B cell (primary cell): ENCODE measurements around the gene ZFPM1. TPM values are rescaled to one million over a fixed set of nuclear protein-coding genes. Genes with fewer than 3 reads are reported as not detected.

Experiments
- ATAC-seq: fragments of 200-7000 bp; cut with Tn5 transposase; one replicate; pipeline ENCODE4 v1.10.0; 2021; ENCODE audit warnings: low read depth, mild to moderate bottlenecking, moderate number of reproducible peaks, moderate library complexity
- CTCF ChIA-PET: fragments of 350-600 bp; sonication (Branson Sonifier 250); formaldehyde crosslinking; loops from one replicate; lab custom pipeline; 2021; ENCODE audit warnings: antibody characterized with exemption, inconsistent platforms; lab: Charles Lee
- POLR2A ChIA-PET: fragments of 350-600 bp; sonication (Branson Sonifier 250); formaldehyde crosslinking; loops from one replicate; lab custom pipeline; 2021; ENCODE audit warnings: antibody characterized with exemption; lab: Charles Lee
- DNase-seq: peaks from one replicate; pipeline ENCODE4 v3.0.0; 2013
- H2AFZ ChIP-seq: 2 replicates; pipeline ENCODE4 v1.6.1; 2012; ENCODE audit warnings: mild to moderate bottlenecking, low read depth, low read length; ENCODE audit not compliant: insufficient read depth, poor library complexity, severe bottlenecking
- H3K27ac ChIP-seq, 2 donors: 1 replicate in 1 of 2; 2 replicates in 1 of 2; pipeline ENCODE4 v1.5.1; 2012 to 2013; ENCODE audit warnings: low read length in 2 of 2, mild to moderate bottlenecking in 2 of 2, moderate library complexity in 1 of 2
- H3K27me3 ChIP-seq, 4 experiments: fragments of 200-600 bp in 1 of 4; sonication (generic) in 1 of 4; replicated peaks in 1 of 4; 1 replicate in 2 of 4; 2 replicates in 2 of 4; pipeline versions ENCODE4 v1.6.1 to v1.7.0; 2013 to 2016; ENCODE audit warnings: low read length in 3 of 4, mild to moderate bottlenecking in 2 of 4, mixed read lengths in 1 of 4, moderate library complexity in 1 of 4; ENCODE audit not compliant: insufficient read depth in 4 of 4, control insufficient read depth in 3 of 4; ENCODE audit errors: control extremely low read depth in 1 of 4
- H3K36me3 ChIP-seq, 2 experiments: replicated peaks in 1 of 2; 1 replicate in 1 of 2; 2 replicates in 1 of 2; pipeline versions ENCODE4 v1.6.1 to v1.7.1; 2013; ENCODE audit warnings: low read length in 1 of 2; ENCODE audit not compliant: insufficient read depth in 2 of 2, control insufficient read depth in 1 of 2; ENCODE audit errors: control extremely low read depth in 1 of 2, extremely low read depth in 1 of 2
- H3K4me1 ChIP-seq, 2 donors: fragments of 200-600 bp in 1 of 2; sonication (generic) in 1 of 2; 1 replicate in 1 of 2; 2 replicates in 1 of 2; pipeline versions ENCODE4 v1.5.1 to v1.6.1; 2013 to 2017; ENCODE audit warnings: low read length in 2 of 2; ENCODE audit not compliant: control insufficient read depth in 2 of 2, insufficient read depth in 2 of 2
- H3K4me2 ChIP-seq: replicated peaks from 2 replicates; pipeline ENCODE3; 2012; ENCODE audit warnings: mild to moderate bottlenecking, low read depth, low read length; ENCODE audit not compliant: poor library complexity, severe bottlenecking
- H3K4me3 ChIP-seq, 5 experiments: fragments of 200-600 bp in 1 of 5; sonication (generic) in 1 of 5; 1 replicate in 3 of 5; 2 replicates in 2 of 5; pipeline versions ENCODE4 v1.5.1 to v1.7.0; 2011 to 2016; ENCODE audit warnings: low read length in 4 of 5, mild to moderate bottlenecking in 4 of 5, low read depth in 2 of 5, control low read depth in 1 of 5, moderate library complexity in 1 of 5; ENCODE audit not compliant: insufficient read depth in 1 of 5; ENCODE audit errors: control extremely low read depth in 1 of 5, extremely low read depth in 1 of 5
- H3K79me2 ChIP-seq: fragments of 200-600 bp; sonication (generic); one replicate; pipeline ENCODE4 v1.6.0; 2016; ENCODE audit warnings: low read length; ENCODE audit not compliant: control insufficient read depth, insufficient read depth
- H3K9ac ChIP-seq: fragments of 200-600 bp; sonication (generic); 2 replicates; pipeline ENCODE4 v1.6.1; 2017; ENCODE audit warnings: mild to moderate bottlenecking, low read length, moderate library complexity
- H3K9me3 ChIP-seq, 3 donors: one replicate each; pipeline versions ENCODE4 v1.6.1 to v1.7.1; 2013; ENCODE audit warnings: low read length in 2 of 3; ENCODE audit not compliant: control insufficient read depth in 2 of 3, insufficient read depth in 1 of 3; ENCODE audit errors: control extremely low read depth in 1 of 3
- H4K20me1 ChIP-seq: 2 replicates; pipeline ENCODE4 v1.6.0; 2012; ENCODE audit warnings: mild to moderate bottlenecking, low read length; ENCODE audit not compliant: insufficient read depth, control insufficient read depth, poor library complexity, severe bottlenecking
- H3K27ac Mint-ChIP-seq: one replicate; pipeline ENCODE4 v1.8.0; 2021; ENCODE audit warnings: mixed read lengths
- H3K27me3 Mint-ChIP-seq: one replicate; pipeline ENCODE4 v1.8.0; 2021; ENCODE audit warnings: mixed read lengths
- H3K4me1 Mint-ChIP-seq: one replicate; pipeline ENCODE4 v1.8.0; 2021; ENCODE audit warnings: mixed read lengths
- H3K4me3 Mint-ChIP-seq: one replicate; pipeline ENCODE4 v1.8.0; 2021; ENCODE audit warnings: mixed read lengths
- H3K9me3 Mint-ChIP-seq: one replicate; pipeline ENCODE4 v1.8.0; 2022; ENCODE audit warnings: mixed read lengths; ENCODE audit not compliant: insufficient read depth
- CTCF ChIP-seq: fragments of 200-600 bp; IDR thresholded peaks from one replicate; pipeline ENCODE4 v1.8.0; 2022; ENCODE audit warnings: antibody characterized with exemption, mild to moderate bottlenecking
- EZH2 ChIP-seq: IDR thresholded peaks from 2 replicates; pipeline ENCODE4 v1.6.1; 2012; ENCODE audit warnings: borderline replicate concordance, low read depth, mild to moderate bottlenecking, moderate library complexity, low read length; ENCODE audit not compliant: insufficient read depth, poor library complexity, severe bottlenecking
- WGBS: methylation state at CpG from one replicate; pipeline ENCODE4 v1.1.5; 2013; ENCODE audit warnings: missing lambda C conversion rate; ENCODE audit not compliant: insufficient coverage; 5-methylcytosine and 5-hydroxymethylcytosine counted together
- intact Hi-C: fragments of 100-400 bp; cut with micrococcal nuclease; formaldehyde crosslinking; loops from one replicate; pipeline ENCODE4 v1.10.0; 2022
- polyA plus RNA-seq: library from polyadenylated mRNA; depleted of rRNA; stranded (reverse); fragments of >200 nt; gene quantifications from 2 replicates; pipeline ENCODE4 v1.2.3, GENCODE V29; 2012
- total RNA-seq, 2 donors: library from RNA; stranded (reverse); fragments of 120-200 nt in 1 of 2; gene quantifications; 1 replicate in 1 of 2; 2 replicates in 1 of 2; pipeline versions ENCODE4 v1.2.3 to v1.2.4, GENCODE V29; 2013 to 2022

ZFPM1 gene
- total and polyA plus RNA-seq, 2 donors (not counting 1 experiment from before 2014, with no cell fraction given), result 4.3 to 34.6 TPM

- Histone ChIP-seq H2AFZ (no peak overlapping the region), H3K27ac (no peak overlapping the region), H4K20me1 (peaks cover 80% of the 10 kb centered on the region), H3K9ac (no peak overlapping the region), H3K4me2 (no peak overlapping the region), H3K79me2 (peaks cover 83% of the 10 kb centered on the region), H3K4me1 (peaks cover 42 to 78% of the 10 kb centered on the region in 2 donors), H3K9me3 (no peaks in the 10 kb centered on the region), H3K4me3 (no peak overlapping the region), H3K36me3 (no peaks in the 10 kb centered on the region), H3K27me3 (no peaks in the 10 kb centered on the region)
- no peak overlapping the region for H3K27ac Mint-ChIP-seq
- no peaks in the 10 kb centered on the region for H3K9me3 Mint-ChIP-seq
- CTCF ChIA-PET, result interaction anchor here (1.3 kb wide), 2 partner anchors 17 to 102 kb away, joined by 3 read pairs; no protein-coding TSS in a partner anchor
- no peak for TF ChIP-seq EZH2
- TF ChIP-seq CTCF, result no peak
- H3K4me1 Mint-ChIP-seq, result peaks cover 60% of the 10 kb centered on the region
- H3K27me3 Mint-ChIP-seq, result no peaks in the 10 kb centered on the region
- POLR2A ChIA-PET, result no interaction called here
- ATAC-seq (no peak), DNase-seq (no peak)
- 94% methylated on average over 25 of the region's 32 CpGs for WGBS
- H3K4me3 Mint-ChIP-seq, result no peak overlapping the region
- intact Hi-C loops, result no loop called here
Observed at GRCh38 chr16:88460496-88461330, 7.6 kb downstream of the ZFPM1 start.
